Neuronal stem cell (in vitro differentiated cells): ENCODE results near the gene APOBEC3C.

Experiments used
- DNase-seq: peaks from one replicate; pipeline ENCODE4 v3.0.0-alpha.2; 2013; ENCODE audit warnings: low spot score
- H2AFZ ChIP-seq: one replicate; pipeline ENCODE4 v1.6.1; 2013; ENCODE audit warnings: mild to moderate bottlenecking, low read length, inconsistent platforms
- H2AK5ac ChIP-seq: 2 replicates; pipeline ENCODE4 v1.6.1; 2013; ENCODE audit warnings: low read depth, mild to moderate bottlenecking, inconsistent platforms, low read length, moderate library complexity, mixed read lengths
- H2BK120ac ChIP-seq: 2 replicates; pipeline ENCODE4 v1.6.1; 2013; ENCODE audit warnings: low read depth, mild to moderate bottlenecking, inconsistent platforms, low read length, moderate library complexity, mixed read lengths
- H2BK12ac ChIP-seq: one replicate; pipeline ENCODE4 v1.6.1; 2013; ENCODE audit warnings: low read length, inconsistent platforms
- H2BK15ac ChIP-seq: 2 replicates; pipeline ENCODE4 v1.6.1; 2013; ENCODE audit warnings: mild to moderate bottlenecking, low read length, inconsistent platforms, mixed read lengths
- H2BK5ac ChIP-seq: one replicate; pipeline ENCODE4 v1.6.1; 2013; ENCODE audit warnings: inconsistent platforms, mild to moderate bottlenecking, low read length, moderate library complexity
- H3K14ac ChIP-seq: one replicate; pipeline ENCODE4 v1.6.1; 2013; ENCODE audit warnings: low read length, inconsistent platforms
- H3K18ac ChIP-seq: 2 replicates; pipeline ENCODE4 v1.6.1; 2013; ENCODE audit warnings: low read length, inconsistent platforms
- H3K23ac ChIP-seq: 2 replicates; pipeline ENCODE4 v1.6.1; 2013; ENCODE audit warnings: low read depth, mild to moderate bottlenecking, mixed read lengths, low read length, inconsistent platforms; ENCODE audit not compliant: poor library complexity
- H3K27ac ChIP-seq: replicated peaks from 3 replicates; pipeline ENCODE4 v1.5.1; 2013; ENCODE audit warnings: low read length, inconsistent platforms
- H3K27me3 ChIP-seq, 3 experiments: 2 replicates each; pipeline ENCODE4 v1.6.1; 2013; ENCODE audit warnings: low read length in 3 of 3, mild to moderate bottlenecking in 2 of 3, inconsistent platforms in 1 of 3, low read depth in 1 of 3, mixed read lengths in 1 of 3, moderate library complexity in 1 of 3; ENCODE audit not compliant: control insufficient read depth in 3 of 3, insufficient read depth in 3 of 3
- H3K36me3 ChIP-seq, 2 donors: replicated peaks in 1 of 2; 2 replicates each; pipeline ENCODE4 v1.6.1; 2013; ENCODE audit warnings: low read length in 2 of 2; ENCODE audit not compliant: control insufficient read depth in 2 of 2, insufficient read depth in 2 of 2
- H3K4ac ChIP-seq: 2 replicates; pipeline ENCODE4 v1.6.1; 2013; ENCODE audit warnings: inconsistent platforms, mild to moderate bottlenecking, low read length, moderate library complexity
- H3K4me1 ChIP-seq, 2 donors: 1 replicate in 1 of 2; 2 replicates in 1 of 2; pipeline ENCODE4 v1.6.1; 2013; ENCODE audit warnings: low read length in 2 of 2, low read depth in 1 of 2; ENCODE audit not compliant: control insufficient read depth in 2 of 2, insufficient read depth in 1 of 2
- H3K4me2 ChIP-seq: one replicate; pipeline ENCODE4 v1.6.1; 2013; ENCODE audit warnings: mild to moderate bottlenecking, low read length, inconsistent platforms; ENCODE audit not compliant: insufficient read depth, poor library complexity, severe bottlenecking
- H3K4me3 ChIP-seq, 2 donors: 2 replicates each; pipeline ENCODE4 v1.5.1; 2013; ENCODE audit warnings: low read length in 2 of 2, mild to moderate bottlenecking in 2 of 2, inconsistent platforms in 1 of 2, moderate library complexity in 1 of 2
- H3K79me1 ChIP-seq: one replicate; pipeline ENCODE4 v1.6.1; 2013; ENCODE audit warnings: low read depth, mild to moderate bottlenecking, inconsistent platforms, low read length, moderate library complexity
- H3K9ac ChIP-seq: one replicate; pipeline ENCODE4 v1.6.1; 2013; ENCODE audit warnings: mild to moderate bottlenecking, low read depth, low read length, inconsistent platforms; ENCODE audit not compliant: poor library complexity
- H3K9me3 ChIP-seq, 2 donors: replicated peaks in 1 of 2; 2 replicates each; pipeline versions ENCODE3 to v1.6.1; 2013; ENCODE audit warnings: low read length in 2 of 2, mild to moderate bottlenecking in 2 of 2, inconsistent platforms in 1 of 2, low read depth in 1 of 2, mixed read lengths in 1 of 2, moderate library complexity in 1 of 2; ENCODE audit not compliant: control insufficient read depth in 2 of 2, insufficient read depth in 1 of 2
- H4K8ac ChIP-seq: one replicate; pipeline ENCODE4 v1.6.1; 2013; ENCODE audit warnings: low read depth, mild to moderate bottlenecking, inconsistent platforms, low read length, moderate library complexity
- H4K91ac ChIP-seq: one replicate; pipeline ENCODE4 v1.6.1; 2013; ENCODE audit warnings: low read length, low read depth, mild to moderate bottlenecking, inconsistent platforms; ENCODE audit not compliant: poor library complexity
- WGBS, 2 donors: extraction: QIAGEN DNeasy Blood & Tissue Kit; methylation state at CpG; one replicate each; pipeline ENCODE4 v1.1.7; 2013; ENCODE audit warnings: missing lambda C conversion rate in 2 of 2, mixed read lengths in 1 of 2; ENCODE audit not compliant: insufficient read length in 2 of 2, insufficient replicate concordance in 1 of 2; ENCODE audit errors: extremely low coverage in 2 of 2; 5-methylcytosine and 5-hydroxymethylcytosine counted together

The APOBEC3C gene

GRCh38 chr22:39024519-39025308 is 10.7 kb downstream of the APOBEC3C start:
- Histone ChIP-seq H3K18ac (no peak overlapping the region), H3K4me3 (no peak overlapping the region), H3K36me3 (no peaks in the 10 kb centered on the region), H2BK15ac (no peak overlapping the region), H4K91ac (no peak overlapping the region), H2BK12ac (no peak overlapping the region), H2BK120ac (peak overlapping the region; percentile 31), H3K4ac (no peak overlapping the region), H4K8ac (no peak overlapping the region), H2AFZ (no peak overlapping the region), H3K4me1 (peaks cover 8 to 15% of the 10 kb centered on the region in 2 donors), H3K27ac (no peak overlapping the region), H3K79me1 (no peaks in the 10 kb centered on the region), H3K9me3 (no peaks in the 10 kb centered on the region), H3K4me2 (no peak overlapping the region), H2AK5ac (peak overlapping the region; percentile 81), H3K14ac (no peak overlapping the region), H3K23ac (peak overlapping the region; percentile 31), H3K27me3 (no peaks in the 10 kb centered on the region), H2BK5ac (no peak overlapping the region), H3K9ac (no peak overlapping the region)
- no CpG with 5 or more reads among the region's 15 CpGs for WGBS, 2 donors
- DNase-seq, result no peak

- no peak overlapping the region for H2AK5ac ChIP-seq
- no peak overlapping the region for H2BK5ac ChIP-seq
- no peak overlapping the region for H4K91ac ChIP-seq
- no peak overlapping the region for H3K18ac ChIP-seq
- H3K36me3 ChIP-seq, result no peaks in the 10 kb centered on the region
- no peak overlapping the region for H2BK120ac ChIP-seq
- H3K23ac ChIP-seq, result no peak overlapping the region
- no peak for DNase-seq
- H3K4ac ChIP-seq, result no peak overlapping the region
- H2AFZ ChIP-seq, result no peak overlapping the region
- no peak overlapping the region for H3K4me3 ChIP-seq
- no peak overlapping the region for H4K8ac ChIP-seq
- no peak overlapping the region for H3K14ac ChIP-seq
- H2BK12ac ChIP-seq, result no peak overlapping the region
- no peaks in the 10 kb centered on the region for H3K79me1 ChIP-seq
- H3K4me1 ChIP-seq, result peaks cover 3 to 7% of the 10 kb centered on the region in 2 donors
- no peaks in the 10 kb centered on the region for H3K27me3 ChIP-seq
- WGBS, 2 donors, result no CpG with 5 or more reads among the region's 12 CpGs
- no peaks in the 10 kb centered on the region for H3K9me3 ChIP-seq
- no peak overlapping the region for H3K27ac ChIP-seq
- H2BK15ac ChIP-seq, result no peak overlapping the region
- no peak overlapping the region for H3K9ac ChIP-seq
- H3K4me2 ChIP-seq, result no peak overlapping the region
Measured at GRCh38 chr22:39026509-39027150, 12.6 kb downstream of the APOBEC3C start.

GRCh38 chr22:39027717-39028116 is 13.7 kb downstream of the APOBEC3C start:
- no peak for DNase-seq
- Histone ChIP-seq H3K4me3 (no peak overlapping the region), H3K36me3 (no peaks in the 10 kb centered on the region), H4K91ac (no peak overlapping the region), H3K27ac (no peak overlapping the region), H2AFZ (no peak overlapping the region), H2BK12ac (no peak overlapping the region), H2BK5ac (no peak overlapping the region), H2AK5ac (no peak overlapping the region), H2BK120ac (no peak overlapping the region), H3K4me2 (no peak overlapping the region), H2BK15ac (no peak overlapping the region), H3K79me1 (no peaks in the 10 kb centered on the region), H3K4me1 (peaks cover 0 to 4% of the 10 kb centered on the region in 2 donors), H3K27me3 (no peaks in the 10 kb centered on the region), H4K8ac (no peak overlapping the region), H3K18ac (peak overlapping the region; percentile 64), H3K14ac (no peak overlapping the region), H3K23ac (no peak overlapping the region), H3K9me3 (no peaks in the 10 kb centered on the region), H3K4ac (no peak overlapping the region), H3K9ac (no peak overlapping the region)
- no CpG with 5 or more reads among the region's 4 CpGs for WGBS, 2 donors

- no CpG with 5 or more reads among the region's 11 CpGs for WGBS, 2 donors
- H3K9me3 ChIP-seq, result no peaks in the 10 kb centered on the region
Measured at GRCh38 chr22:39028281-39028680, 14.2 kb downstream of the APOBEC3C start.

More at GRCh38 chr22:39028281-39028680, 14.2 kb downstream of the APOBEC3C start:
- H3K4me1 ChIP-seq, result peaks cover 0 to 4% of the 10 kb centered on the region in 2 donors
- no peak overlapping the region for H3K23ac ChIP-seq
- H3K4me3 ChIP-seq, result no peak overlapping the region
- no peaks in the 10 kb centered on the region for H3K79me1 ChIP-seq
- H3K36me3 ChIP-seq, result no peaks in the 10 kb centered on the region
- DNase-seq, result no peak
- no peak overlapping the region for H2BK12ac ChIP-seq
- no peak overlapping the region for H3K9ac ChIP-seq
- no peak overlapping the region for H2AK5ac ChIP-seq
- H2BK5ac ChIP-seq, result no peak overlapping the region
- no peaks in the 10 kb centered on the region for H3K27me3 ChIP-seq
- no peak overlapping the region for H4K8ac ChIP-seq
- no peak overlapping the region for H3K4ac ChIP-seq
- no peak overlapping the region for H3K27ac ChIP-seq
- no peak overlapping the region for H3K18ac ChIP-seq
- no peak overlapping the region for H3K4me2 ChIP-seq
- no peak overlapping the region for H2BK120ac ChIP-seq
- no peak overlapping the region for H4K91ac ChIP-seq
- H2BK15ac ChIP-seq, result no peak overlapping the region
- no peak overlapping the region for H2AFZ ChIP-seq
- H3K14ac ChIP-seq, result no peak overlapping the region
